Type B pancreatic cell (in vitro differentiated cells): ENCODE results near the gene KRTAP10-4. TPM values are rescaled to one million over a fixed set of nuclear protein-coding genes. Genes with fewer than 3 reads are reported as not detected.

ENCODE experiments used
- DNase-seq: peaks from one replicate; pipeline ENCODE4 v3.0.0; 2021; ENCODE audit warnings: mixed read lengths; ENCODE audit not compliant: unreplicated experiment; ENCODE audit errors: extremely low spot score
- H3K27ac Mint-ChIP-seq: 2 replicates; pipeline ENCODE4 v1.8.0; 2021; ENCODE audit warnings: mild to moderate bottlenecking, mixed read lengths
- H3K27me3 Mint-ChIP-seq: 2 replicates; pipeline ENCODE4 v1.8.0; 2021; ENCODE audit warnings: mixed read lengths
- H3K36me3 Mint-ChIP-seq: 2 replicates; pipeline ENCODE4 v1.8.0; 2021; ENCODE audit warnings: mixed read lengths
- H3K4me1 Mint-ChIP-seq: one replicate; pipeline ENCODE4 v1.8.0; 2021; ENCODE audit warnings: mixed read lengths; ENCODE audit not compliant: unreplicated experiment
- H3K4me3 Mint-ChIP-seq: 2 replicates; pipeline ENCODE4 v1.8.0; 2021; ENCODE audit warnings: mild to moderate bottlenecking, mixed read lengths
- H3K9me3 Mint-ChIP-seq: 2 replicates; pipeline ENCODE4 v1.8.0; 2021; ENCODE audit warnings: mixed read lengths
- CTCF ChIP-seq: fragments of 200-600 bp; sonication (generic); conservative IDR thresholded peaks from 2 replicates; pipeline ENCODE4 v1.5.0; 2021; ENCODE audit warnings: antibody characterized with exemption, mild to moderate bottlenecking
- total RNA-seq: library from RNA; stranded (reverse); gene quantifications from 2 replicates; pipeline ENCODE4 v1.2.1, GENCODE V29; 2021; ENCODE audit warnings: low replicate concordance

The KRTAP10-4 gene
- total RNA-seq, 1 donor from 2014 or later = not detected

GRCh38 chr21:44568261-44568660, 5.3 kb upstream of the KRTAP10-4 start:
- Mint-ChIP-seq H3K4me1 (no peaks in the 10 kb centered on the region), H3K27me3 (peaks cover 3% of the 10 kb centered on the region), H3K9me3 (peaks cover 5% of the 10 kb centered on the region), H3K36me3 (no peaks in the 10 kb centered on the region), H3K4me3 (no peak overlapping the region), H3K27ac (no peak overlapping the region)
- DNase-seq = no peak
- TF ChIP-seq CTCF = no peak

GRCh38 chr21:44568667-44569556, 4.6 kb upstream of the KRTAP10-4 start:
- no peak for TF ChIP-seq CTCF
- H3K4me1 Mint-ChIP-seq = no peaks in the 10 kb centered on the region
- H3K27ac Mint-ChIP-seq = no peak overlapping the region
- no peak for DNase-seq
- H3K4me3 Mint-ChIP-seq = no peak overlapping the region
- no peaks in the 10 kb centered on the region for H3K36me3 Mint-ChIP-seq
- H3K9me3 Mint-ChIP-seq = peaks cover 5% of the 10 kb centered on the region
- H3K27me3 Mint-ChIP-seq = peaks cover 3% of the 10 kb centered on the region

GRCh38 chr21:44569861-44570517, 3.5 kb upstream of the KRTAP10-4 start:
- H3K27me3 Mint-ChIP-seq = peaks cover 3% of the 10 kb centered on the region
- no peak for DNase-seq
- H3K4me3 Mint-ChIP-seq = no peak overlapping the region
- peaks cover 5% of the 10 kb centered on the region for H3K9me3 Mint-ChIP-seq
- H3K4me1 Mint-ChIP-seq = no peaks in the 10 kb centered on the region
- H3K36me3 Mint-ChIP-seq = no peaks in the 10 kb centered on the region
- no peak overlapping the region for H3K27ac Mint-ChIP-seq
- TF ChIP-seq CTCF = no peak

- peaks cover 3% of the 10 kb centered on the region for H3K27me3 Mint-ChIP-seq
- no peak overlapping the region for H3K27ac Mint-ChIP-seq
- H3K9me3 Mint-ChIP-seq = peaks cover 5% of the 10 kb centered on the region
- no peak overlapping the region for H3K4me3 Mint-ChIP-seq
- no peak for TF ChIP-seq CTCF
- no peak for DNase-seq
- no peaks in the 10 kb centered on the region for H3K4me1 Mint-ChIP-seq
- no peaks in the 10 kb centered on the region for H3K36me3 Mint-ChIP-seq
Observed at GRCh38 chr21:44571296-44571695, 2.2 kb upstream of the KRTAP10-4 start.

GRCh38 chr21:44571844-44572782, 1.4 kb upstream of the KRTAP10-4 start:
- TF ChIP-seq CTCF = no peak
- H3K27me3 Mint-ChIP-seq = peaks cover 3% of the 10 kb centered on the region
- DNase-seq = no peak

More at GRCh38 chr21:44571844-44572782, 1.4 kb upstream of the KRTAP10-4 start:
- Mint-ChIP-seq H3K9me3 (peaks cover 5% of the 10 kb centered on the region), H3K27ac (no peak overlapping the region), H3K4me3 (no peak overlapping the region), H3K4me1 (no peaks in the 10 kb centered on the region), H3K36me3 (no peaks in the 10 kb centered on the region)
